Measurements from ENCODE around the gene DENND4C.

DNA sequence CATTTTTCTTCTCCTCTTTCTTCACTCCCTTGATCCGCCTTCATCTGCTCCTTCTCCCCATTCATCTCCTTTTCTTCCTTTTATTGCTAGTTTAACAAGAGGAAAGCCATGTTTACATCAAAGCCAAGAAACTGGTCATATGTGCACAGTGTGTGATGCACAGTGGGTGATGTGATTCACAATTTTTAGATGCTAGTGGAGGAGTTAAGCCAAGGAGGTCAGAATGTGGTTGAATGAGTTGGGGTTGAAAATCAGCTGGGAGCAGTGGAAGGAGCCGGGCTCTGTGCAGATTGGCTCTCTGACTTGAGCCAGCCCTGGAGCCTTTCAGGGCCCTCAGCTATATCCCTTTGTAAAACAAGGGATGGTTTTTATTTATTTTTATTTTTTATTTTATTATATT, 185.7 kb downstream of the DENND4C start:
- no peak for TF ChIP-seq TAF1 (IDR thresholded peaks at IDR 0.05; ENCODE audit: low read depth, low read length)
- no peak for TF ChIP-seq SPI1 (IDR thresholded peaks at IDR 0.05; ENCODE audit: low read depth, low read length)
- no peak for TF ChIP-seq POLR2A (IDR thresholded peaks at IDR 0.05; ENCODE audit: low read depth, low read length)
